Coronary artery (tissue), 2 donors: ENCODE measurements around the gene SERPINB10.

Experiments used
- DNase-seq: peaks from one replicate; pipeline ENCODE4 v3.0.0-alpha.2; 2017; ENCODE audit warnings: low spot score
- H3K27ac ChIP-seq, 2 donors: fragments of 200-600 bp; sonication (generic); one replicate each; pipeline ENCODE4 v1.5.1; 2016 to 2019
- H3K4me3 ChIP-seq: fragments of 200-600 bp; sonication (generic); 2 replicates; pipeline ENCODE4 v1.5.1; 2016; ENCODE audit warnings: mild to moderate bottlenecking, moderate library complexity
- CTCF ChIP-seq: fragments of 200-600 bp; sonication (generic); IDR thresholded peaks from one replicate; pipeline ENCODE4 v1.5.1; 2019; ENCODE audit warnings: antibody characterized with exemption

SERPINB10 gene

GRCh38 chr18:63980027-63980426 is 72.3 kb downstream of the SERPINB10 start:
- peak overlapping the region; percentile 58 for H3K4me3 ChIP-seq
- no peak for TF ChIP-seq CTCF
- DNase-seq = no peak
- H3K27ac ChIP-seq = peak overlapping the region; percentile 12 to 67

- no peak for TF ChIP-seq CTCF
- Histone ChIP-seq H3K4me3 (no peak overlapping the region), H3K27ac (no peak overlapping the region)
- no peak for DNase-seq
Observed at GRCh38 chr18:63980896-63981460, 73.2 kb downstream of the SERPINB10 start.

GRCh38 chr18:63981719-63982118 is 74.0 kb downstream of the SERPINB10 start:
- H3K27ac ChIP-seq = no peak overlapping the region
- no peak for DNase-seq
- no peak for TF ChIP-seq CTCF
- H3K4me3 ChIP-seq = no peak overlapping the region

- TF ChIP-seq CTCF = no peak
- Histone ChIP-seq H3K4me3 (no peak overlapping the region), H3K27ac (no peak overlapping the region)
- DNase-seq = no peak
Observed at GRCh38 chr18:63982361-63982760, 74.6 kb downstream of the SERPINB10 start.
